ENCODE results near the gene CASZ1. TPM values are rescaled to one million over a fixed set of nuclear protein-coding genes. Genes with fewer than 3 reads are reported as not detected.

Gene CASZ1
- total RNA-seq, 1 experiment from 2014 or later = 2.3 TPM

DNA sequence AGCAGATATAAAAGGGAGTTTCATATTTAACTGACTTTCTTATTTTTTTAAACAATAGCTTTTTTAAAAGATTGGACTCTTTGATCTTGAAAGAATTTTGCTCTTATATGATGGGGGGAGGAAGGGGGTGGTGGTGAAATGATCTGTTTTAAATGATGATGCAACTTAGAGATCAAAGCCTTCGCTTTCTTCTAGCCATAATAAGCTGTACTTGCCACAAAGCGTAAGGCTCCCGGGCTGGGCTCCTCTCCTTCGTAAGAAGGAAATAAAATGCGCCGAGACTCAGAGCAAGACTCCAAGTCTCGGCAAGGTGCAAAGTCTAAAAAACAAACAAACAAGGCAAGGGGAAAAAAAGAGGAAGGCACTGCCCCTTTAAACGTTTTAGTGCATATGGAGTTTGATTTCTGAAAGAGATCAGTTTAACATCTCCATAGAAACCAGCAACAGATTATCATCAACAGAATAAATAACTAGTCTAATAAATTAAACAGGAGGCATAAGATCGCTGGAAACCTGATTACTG is 3.3 kb downstream of the CASZ1 start:
- DNase-seq = peak in 1 of 2 experiments; percentile 34
- H3K4me3 ChIP-seq = peak overlapping the region; percentile 59
- H3K27ac ChIP-seq = no peak overlapping the region
- H3K4me1 ChIP-seq = peaks cover 20% of the 10 kb centered on the region
- no peaks in the 10 kb centered on the region for H3K36me3 ChIP-seq
- H3K9me3 ChIP-seq (replicated peaks) = no peaks in the 10 kb centered on the region
- peaks cover 10% of the 10 kb centered on the region for H3K27me3 ChIP-seq

DNA sequence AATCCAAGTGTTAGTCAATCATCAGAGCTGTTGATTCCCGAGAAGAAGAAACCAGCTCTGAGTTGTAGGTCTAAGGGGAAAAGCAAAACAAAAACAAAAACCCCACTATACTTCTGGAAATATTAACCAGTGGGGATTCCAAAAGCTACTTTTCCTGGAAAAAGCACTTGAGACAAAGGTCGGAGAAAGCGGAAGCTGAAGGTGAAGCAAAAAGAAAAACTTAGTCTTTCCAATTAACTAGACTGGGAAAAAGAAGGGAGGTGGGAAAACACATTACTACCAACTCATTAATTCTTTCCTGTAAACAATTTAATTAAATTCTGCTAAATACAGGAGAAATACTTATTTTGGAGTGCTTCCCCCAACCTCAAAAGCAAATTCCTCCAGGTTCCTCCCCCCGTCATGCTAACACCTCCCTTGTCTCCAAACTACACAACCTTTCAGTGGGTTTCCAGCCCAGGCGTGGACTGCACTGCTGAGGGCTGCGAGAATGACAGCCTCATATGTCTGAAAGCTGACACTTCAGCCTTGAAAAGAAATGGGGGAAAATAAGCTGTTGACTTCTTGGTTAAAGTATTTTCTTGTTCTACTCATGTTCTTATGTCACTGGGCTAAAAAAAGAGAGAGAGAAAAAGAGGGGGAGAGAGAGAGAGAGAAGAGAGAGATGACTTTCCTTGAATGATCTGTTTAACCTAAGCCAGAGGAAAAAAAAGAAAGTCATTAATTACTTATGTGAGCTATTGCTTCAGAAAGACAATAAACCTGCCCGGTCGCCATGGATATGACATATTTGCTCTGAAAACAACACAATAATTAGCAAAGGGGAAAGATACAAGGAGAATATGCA is 5.1 kb downstream of the CASZ1 start:
- Histone ChIP-seq H3K27me3 (peaks cover 7% of the 10 kb centered on the region), H3K9me3 (replicated peaks) (no peaks in the 10 kb centered on the region), H3K36me3 (no peaks in the 10 kb centered on the region), H3K27ac (no peak overlapping the region), H3K4me1 (peaks cover 18% of the 10 kb centered on the region), H3K4me3 (no peak overlapping the region)
- peak in 1 of 2 experiments; percentile 61 for DNase-seq

DNA sequence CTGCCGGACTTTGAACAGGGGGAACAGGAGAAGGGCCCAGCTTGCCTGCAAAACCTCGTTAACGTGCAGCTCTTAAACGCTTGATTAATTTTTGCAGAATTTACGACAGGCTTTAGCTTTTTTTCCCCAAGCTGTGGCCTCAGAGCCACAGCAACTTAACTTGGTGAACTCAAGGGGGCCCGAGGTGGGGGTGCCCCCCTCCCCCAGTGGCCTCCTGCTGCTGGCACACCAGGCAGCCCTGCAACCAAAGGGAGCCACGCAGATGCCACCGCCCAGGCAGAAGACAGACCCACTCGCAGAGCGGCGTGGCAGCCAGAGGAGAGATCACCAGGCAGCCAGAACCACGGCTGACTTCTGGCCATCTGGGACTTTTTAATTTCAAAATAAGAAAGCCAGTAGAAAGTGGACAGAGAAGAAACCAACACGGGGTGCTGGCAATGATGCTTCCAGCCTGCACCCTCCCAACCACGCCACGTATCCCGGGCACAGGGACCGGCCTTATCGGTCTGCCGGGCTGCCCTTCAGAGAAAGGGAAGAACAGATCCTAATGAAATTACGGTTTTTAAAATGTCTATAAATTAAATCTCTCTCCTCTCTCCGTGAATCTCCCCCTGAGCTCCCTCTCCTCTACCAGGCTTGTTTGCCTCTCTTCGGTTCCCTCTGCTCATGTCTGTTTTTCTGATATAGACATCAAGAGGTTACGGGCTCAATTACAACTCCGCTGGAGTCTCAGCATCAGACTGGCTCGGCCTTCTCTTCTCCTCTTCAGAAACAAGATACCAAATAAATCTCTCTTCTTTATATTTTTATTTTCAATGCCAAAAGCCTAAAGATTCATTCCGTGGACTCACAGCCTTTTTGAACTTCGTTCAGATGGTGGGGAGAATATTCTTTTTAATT is 6.4 kb downstream of the CASZ1 start:
- no peaks in the 10 kb centered on the region for H3K36me3 ChIP-seq
- H3K27me3 ChIP-seq = peaks cover under 1% of the 10 kb centered on the region; the same call in 1 of the 2 replicates
- DNase-seq = no peak
- H3K27ac ChIP-seq = no peak overlapping the region
- no peak overlapping the region for H3K4me3 ChIP-seq
- H3K9me3 ChIP-seq (replicated peaks) = no peaks in the 10 kb centered on the region
- H3K4me1 ChIP-seq = peaks cover 19% of the 10 kb centered on the region

DNA sequence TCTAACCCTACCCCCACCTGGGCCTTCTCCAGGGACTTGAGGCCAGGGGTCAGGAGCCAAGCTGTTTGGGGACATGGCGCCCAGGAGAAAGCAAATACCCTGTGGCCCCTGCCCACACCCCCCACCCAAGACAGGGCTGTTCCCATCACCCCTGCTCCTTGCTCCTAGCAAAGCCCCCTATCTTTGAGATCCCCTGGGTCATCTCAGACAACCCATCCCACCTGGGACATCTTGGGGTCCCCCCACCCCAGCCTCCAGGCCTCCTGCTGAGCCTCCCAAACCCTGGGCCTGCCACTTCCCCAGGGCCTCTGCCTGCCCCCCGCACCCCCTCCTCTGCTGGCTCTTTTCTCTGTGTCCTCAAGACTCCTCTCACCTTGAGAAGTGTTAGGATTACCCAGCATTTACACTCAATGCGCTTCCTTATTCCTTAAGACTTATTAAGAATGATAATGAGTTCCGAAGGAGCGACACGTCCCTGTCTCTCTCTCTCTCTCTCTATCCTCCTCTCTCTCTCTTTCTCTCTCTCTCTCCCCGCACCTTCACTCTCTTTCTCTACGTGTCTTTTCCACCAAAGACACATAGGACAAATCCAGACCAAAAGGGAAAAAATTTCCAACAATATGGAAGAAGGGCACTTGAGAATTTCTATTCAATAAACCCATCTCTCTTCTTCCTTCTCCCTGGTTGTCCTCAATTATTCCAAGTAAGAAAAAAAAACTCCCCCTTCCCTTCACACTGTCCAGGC is 7.2 kb downstream of the CASZ1 start:
- no peak for DNase-seq
- peaks cover 17% of the 10 kb centered on the region for H3K4me1 ChIP-seq
- no peaks in the 10 kb centered on the region for H3K9me3 ChIP-seq (replicated peaks)
- H3K27ac ChIP-seq = no peak overlapping the region
- H3K36me3 ChIP-seq = no peaks in the 10 kb centered on the region
- H3K27me3 ChIP-seq = no peaks in the 10 kb centered on the region
- no peak overlapping the region for H3K4me3 ChIP-seq

DNA sequence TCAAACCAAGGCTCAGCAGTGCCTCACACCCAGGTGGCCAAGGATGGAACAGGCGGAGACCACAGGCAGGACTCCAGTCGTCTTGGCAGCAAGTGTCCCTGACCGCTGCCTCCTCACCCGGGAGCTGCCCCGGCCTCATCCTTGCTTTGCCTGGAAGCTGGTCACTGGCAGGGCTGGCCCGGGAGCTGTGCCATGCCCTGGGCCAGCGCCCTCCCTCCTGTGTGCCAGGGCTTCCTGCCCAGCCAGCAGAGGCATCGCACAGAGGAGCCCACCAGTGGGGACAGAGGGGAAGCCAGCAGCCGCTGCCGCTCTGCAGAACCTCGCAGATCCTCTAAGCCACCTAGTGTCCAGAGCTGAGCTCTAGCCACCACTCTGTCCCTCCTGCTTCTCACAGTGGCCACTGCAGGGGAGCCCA is 7.8 kb downstream of the CASZ1 start:
- H3K27me3 ChIP-seq = no peaks in the 10 kb centered on the region

DNA sequence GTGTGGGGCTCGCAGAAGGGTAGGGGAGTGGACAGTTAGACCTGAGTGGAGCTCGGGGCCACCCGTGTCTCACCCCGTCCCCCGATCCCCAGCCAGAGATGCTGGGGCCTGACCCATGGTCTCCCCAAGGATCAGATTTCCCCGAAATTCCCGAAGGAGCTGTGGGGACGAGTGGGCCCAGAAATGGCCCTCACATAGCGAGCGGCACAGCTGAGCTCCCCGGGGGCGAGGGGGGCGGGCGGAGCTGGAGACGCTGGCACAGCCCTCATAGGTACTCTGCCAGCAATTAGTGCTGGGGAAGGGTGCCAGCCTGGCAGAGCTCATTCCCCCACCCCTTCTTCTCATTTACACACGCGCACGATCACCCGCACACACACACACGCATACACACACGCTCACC is 9.2 kb downstream of the CASZ1 start:
- no peaks in the 10 kb centered on the region for H3K36me3 ChIP-seq
- no peaks in the 10 kb centered on the region for H3K9me3 ChIP-seq (replicated peaks)
- H3K27ac ChIP-seq = no peak overlapping the region
- no peak overlapping the region for H3K4me3 ChIP-seq
- H3K27me3 ChIP-seq = no peaks in the 10 kb centered on the region
- peaks cover 10% of the 10 kb centered on the region for H3K4me1 ChIP-seq
- DNase-seq = no peak

More for the DNA sequence above, 7.8 kb downstream of the CASZ1 start:
- Histone ChIP-seq H3K4me3 (no peak overlapping the region), H3K36me3 (no peaks in the 10 kb centered on the region), H3K9me3 (replicated peaks) (no peaks in the 10 kb centered on the region), H3K4me1 (peaks cover 17% of the 10 kb centered on the region), H3K27ac (no peak overlapping the region)
- no peak for DNase-seq

DNA sequence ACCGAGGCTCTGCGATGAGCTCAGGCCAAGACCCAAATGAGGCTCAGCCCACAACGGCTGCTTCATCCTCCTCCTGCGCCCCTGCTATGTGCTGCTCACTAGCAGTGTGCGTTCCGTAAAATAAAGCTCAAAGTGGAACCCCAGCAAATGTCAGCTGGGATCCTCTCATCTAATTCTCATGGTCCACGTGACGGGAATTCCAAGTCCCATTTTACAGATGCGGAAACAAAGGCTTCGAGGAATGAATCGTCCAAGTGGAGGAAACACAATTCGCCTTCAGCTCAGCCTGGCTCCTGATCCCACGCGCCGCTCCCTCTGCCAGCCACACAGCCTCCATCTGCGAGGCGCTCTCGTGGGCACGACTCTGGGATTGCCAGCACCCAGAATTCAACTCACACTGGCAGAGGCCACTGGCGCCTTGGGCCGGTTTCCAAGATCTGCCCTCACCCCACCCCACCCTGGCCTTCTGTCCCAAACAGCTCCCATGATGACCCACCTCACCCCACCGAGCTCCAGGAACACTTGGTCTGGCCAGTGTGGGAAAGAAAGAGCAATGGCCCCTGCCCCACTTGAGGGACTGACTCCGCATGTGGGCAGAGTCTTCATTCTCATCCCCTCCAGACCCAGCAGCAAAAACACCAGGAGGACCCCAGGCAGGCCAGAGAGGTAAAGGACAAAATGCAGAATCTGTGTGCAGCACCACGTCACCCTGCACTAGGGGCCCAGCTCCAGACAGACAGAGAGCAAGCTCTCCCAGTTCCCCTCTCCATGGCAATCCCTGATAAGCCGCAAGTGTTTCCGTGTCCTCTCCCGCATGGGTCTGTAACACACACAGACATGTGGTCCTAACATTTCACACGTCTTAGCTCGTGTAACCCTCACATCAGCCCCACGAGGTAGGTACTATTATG is 10.5 kb downstream of the CASZ1 start:
- Histone ChIP-seq H3K36me3 (no peaks in the 10 kb centered on the region), H3K27me3 (no peaks in the 10 kb centered on the region), H3K4me1 (0 out of 2 replicates have a peak, but pooled peaks cover 3% of the 10 kb centered on the region), H3K9me3 (replicated peaks) (no peaks in the 10 kb centered on the region), H3K4me3 (no peak overlapping the region), H3K27ac (no peak overlapping the region)
- no peak for DNase-seq

DNA sequence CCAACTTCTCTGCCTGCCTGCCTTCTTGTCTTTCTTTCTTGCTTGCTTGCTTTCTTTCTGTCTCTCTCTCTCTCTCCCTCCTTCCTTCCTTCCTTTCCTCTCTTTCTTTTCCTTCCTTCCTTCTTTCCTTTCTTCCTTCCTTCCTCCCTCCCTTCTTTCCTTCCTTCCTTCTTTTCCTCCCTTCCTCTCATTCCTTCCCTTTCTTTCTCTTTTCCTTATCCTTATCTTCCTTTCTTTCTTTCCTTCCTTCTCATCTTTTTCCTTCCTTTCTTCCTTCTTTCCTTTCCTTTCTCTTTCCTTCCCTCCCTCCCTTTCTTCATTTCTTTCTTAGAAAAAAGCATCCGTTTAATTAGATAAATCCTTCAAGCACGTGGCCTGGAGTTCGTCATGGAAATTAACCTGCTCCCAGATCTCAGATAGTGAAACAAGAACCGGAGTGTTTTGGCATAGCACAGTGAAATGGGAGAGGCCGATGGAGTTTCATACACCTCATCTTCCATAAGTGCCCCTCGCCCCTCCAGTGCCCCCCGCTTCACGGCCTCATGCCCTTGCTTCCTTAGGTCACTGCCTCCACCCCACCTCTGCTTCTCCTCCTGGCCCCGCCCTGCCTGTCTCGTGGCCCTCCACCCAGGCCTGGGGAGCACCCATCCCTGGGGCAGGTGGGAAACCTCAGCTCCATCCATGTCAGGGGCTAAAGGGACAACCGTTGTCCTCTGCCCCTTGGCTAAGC is 11.3 kb downstream of the CASZ1 start:
- H3K27me3 ChIP-seq = no peaks in the 10 kb centered on the region
- H3K36me3 ChIP-seq = no peaks in the 10 kb centered on the region
- DNase-seq = peak in 1 of 2 experiments; percentile 59
- H3K4me3 ChIP-seq = no peak overlapping the region
- H3K4me1 ChIP-seq = 0 out of 2 replicates have a peak, but pooled peaks cover 3% of the 10 kb centered on the region
- H3K27ac ChIP-seq = no peak overlapping the region
- no peaks in the 10 kb centered on the region for H3K9me3 ChIP-seq (replicated peaks)

DNA sequence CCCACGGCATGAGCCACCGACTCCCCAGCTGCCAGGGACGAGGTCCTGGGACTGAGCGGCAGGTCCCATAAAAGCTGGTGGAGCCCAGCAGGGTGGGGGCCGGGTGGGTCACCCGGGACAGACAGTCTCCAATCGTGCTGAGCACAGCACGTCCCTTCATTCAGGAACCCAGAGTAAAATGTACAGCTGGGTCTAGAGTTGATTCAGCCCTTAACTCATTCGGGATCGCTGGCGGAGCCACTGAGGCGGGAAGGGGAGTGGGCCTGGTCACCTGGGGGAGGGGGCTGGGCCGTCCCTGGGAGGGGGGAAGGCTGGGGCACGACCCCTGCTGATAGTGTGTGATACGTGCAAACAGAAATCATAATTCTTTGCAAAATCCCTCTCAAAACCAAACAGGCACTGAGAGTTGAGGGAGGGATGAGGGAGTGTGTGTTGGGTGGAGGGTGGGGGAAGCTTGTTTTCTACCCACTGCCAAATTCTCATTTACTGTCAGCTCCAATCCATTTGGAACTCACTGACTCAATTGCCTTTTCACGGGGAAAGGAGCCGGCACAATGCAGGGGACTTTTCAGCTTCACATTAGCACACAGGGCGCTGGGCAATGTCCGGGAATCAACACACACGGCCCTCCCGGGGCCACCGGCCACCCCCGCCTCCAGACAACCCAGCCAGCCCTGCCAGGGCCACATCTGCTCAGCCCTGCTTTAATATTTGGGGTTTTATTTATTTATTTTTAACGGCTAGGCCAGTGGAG is 13.8 kb downstream of the CASZ1 start:
- H3K27ac ChIP-seq = no peak overlapping the region
- H3K36me3 ChIP-seq = no peaks in the 10 kb centered on the region
- no peak overlapping the region for H3K4me3 ChIP-seq
- no peaks in the 10 kb centered on the region for H3K27me3 ChIP-seq
- DNase-seq = no peak
- 0 out of 2 replicates have a peak, but pooled peaks cover 3% of the 10 kb centered on the region for H3K4me1 ChIP-seq
- H3K9me3 ChIP-seq (replicated peaks) = no peaks in the 10 kb centered on the region

DNA sequence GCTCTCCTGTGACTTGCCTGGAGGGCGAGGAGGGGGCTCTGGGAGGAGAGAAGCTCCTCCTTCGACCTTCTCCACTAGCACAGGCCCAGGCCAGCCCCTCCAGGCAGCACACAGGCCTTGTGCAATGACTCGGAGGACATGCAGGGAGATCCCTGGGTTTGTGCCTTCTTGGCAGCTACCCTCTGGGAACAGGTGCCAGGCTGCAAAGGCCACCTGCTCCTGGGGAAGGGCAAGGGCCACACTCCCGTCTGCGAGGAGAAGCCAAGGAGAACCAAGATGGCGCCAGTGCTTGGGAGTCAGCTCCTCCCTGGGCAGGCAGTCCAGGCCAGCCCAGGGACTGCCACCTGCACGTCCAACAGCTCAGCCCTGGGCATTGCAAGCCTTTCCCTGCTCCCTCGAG is 15.3 kb downstream of the CASZ1 start:
- H3K4me1 ChIP-seq = 0 out of 2 replicates have a peak, but pooled peaks cover 3% of the 10 kb centered on the region
- no peak for DNase-seq
- no peaks in the 10 kb centered on the region for H3K27me3 ChIP-seq

DNA sequence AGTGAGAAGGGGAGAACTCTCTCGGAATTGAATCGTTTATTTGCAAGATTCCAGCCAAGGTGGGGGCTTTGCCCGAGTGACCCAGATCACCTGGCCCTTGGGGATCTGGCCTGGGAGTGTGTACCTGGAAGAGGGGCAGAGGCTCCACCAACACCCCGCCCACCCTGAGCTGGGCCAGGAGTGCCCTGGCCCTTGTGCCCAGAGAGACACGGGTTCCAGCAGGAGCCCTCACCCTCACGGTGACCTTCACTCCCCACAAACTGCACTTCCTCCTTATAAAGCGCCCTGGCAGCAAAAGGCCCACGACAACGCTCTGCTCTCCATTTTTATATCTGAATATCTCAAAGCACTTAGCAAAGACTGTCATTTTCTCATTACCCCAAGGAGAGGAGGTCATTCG is 16.6 kb downstream of the CASZ1 start:
- Histone ChIP-seq H3K4me1 (no peaks in the 10 kb centered on the region), H3K4me3 (no peak overlapping the region), H3K27ac (no peak overlapping the region), H3K9me3 (replicated peaks) (no peaks in the 10 kb centered on the region), H3K36me3 (no peaks in the 10 kb centered on the region), H3K27me3 (no peaks in the 10 kb centered on the region)
- no peak for DNase-seq

More for the DNA sequence above, 15.3 kb downstream of the CASZ1 start:
- Histone ChIP-seq H3K36me3 (no peaks in the 10 kb centered on the region), H3K27ac (no peak overlapping the region), H3K9me3 (replicated peaks) (no peaks in the 10 kb centered on the region), H3K4me3 (no peak overlapping the region)

DNA sequence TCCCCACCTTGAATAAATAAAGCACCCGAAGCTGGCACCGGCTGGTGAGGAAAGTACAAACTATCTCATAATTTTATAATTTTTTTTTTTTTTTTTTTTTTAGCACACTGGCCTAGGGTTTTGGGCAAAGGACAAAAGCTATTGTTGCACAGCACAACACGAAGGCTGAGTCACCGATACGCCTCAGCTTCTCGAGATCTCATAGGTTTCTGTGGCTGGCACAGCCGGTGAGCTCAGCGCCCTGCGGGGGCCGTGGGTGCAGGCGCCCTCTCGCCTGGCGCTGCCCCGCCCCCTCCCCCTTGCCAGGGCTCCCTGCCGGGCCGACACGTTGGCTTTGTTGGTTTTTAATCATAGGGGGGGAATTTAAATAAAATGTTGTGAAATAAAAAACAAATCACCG is 17.2 kb downstream of the CASZ1 start:
- no peaks in the 10 kb centered on the region for H3K4me1 ChIP-seq
- no peak overlapping the region for H3K27ac ChIP-seq
- DNase-seq = no peak
- no peaks in the 10 kb centered on the region for H3K27me3 ChIP-seq
- H3K9me3 ChIP-seq (replicated peaks) = no peaks in the 10 kb centered on the region
- H3K36me3 ChIP-seq = no peaks in the 10 kb centered on the region
- no peak overlapping the region for H3K4me3 ChIP-seq

Measured in SJCRH30 (cell line).